A549 (cell line): Measurements from ENCODE around the gene TIMD4. TPM values are rescaled to one million over a fixed set of nuclear protein-coding genes. Genes with fewer than 3 reads are reported as not detected.
"Not testable (repeated sequence)": the region's sequence is repeated elsewhere in the genome, so short reads cannot be mapped to it uniquely, and the experiment has no call there.

Source experiments
- ATAC-seq, 2 experiments: fragments of 200-7000 bp in 1 of 2; fragments of >200 bp in 1 of 2; cut with Nextera tagmentation in 1 of 2; cut with Tn5 transposase in 1 of 2; 3 replicates each; pipeline versions ENCODE4 v1.8.0 to v1.9.1; 2018 to 2020; ENCODE audit warnings: mild to moderate bottlenecking in 1 of 2, moderate library complexity in 1 of 2
- CTCF ChIA-PET: fragments of 300-600 bp; sonication (Branson Sonifier 250); formaldehyde crosslinking; extraction: SDS; loops from one replicate; lab custom pipeline; 2021; ENCODE audit warnings: antibody characterized with exemption, inconsistent platforms; lab: Yijun Ruan, JAX
- POLR2A ChIA-PET: fragments of 350-600 bp; formaldehyde crosslinking; extraction: SDS; loops from one replicate; lab custom pipeline; 2021; ENCODE audit warnings: antibody characterized with exemption, inconsistent platforms; lab: Yijun Ruan, JAX
- DNase-seq, 2 experiments: peaks; one replicate each; pipeline versions ENCODE4 v3.0.0 to v3.0.0-alpha.2; 2011 to 2016; ENCODE audit warnings: low read depth in 1 of 2, low spot score in 1 of 2
- FAIRE-seq: peaks from 2 replicates; lab custom pipeline; 2011; peaks lifted over from hg19 to GRCh38; lab: Jason Lieb, UNC
- H3K27ac ChIP-seq, 2 experiments: fragments of >200 bp; sonication (Bioruptor Twin); formaldehyde crosslinking; 3 replicates each; pipeline ENCODE4 v1.5.1; 2016 to 2017
- H3K4me1 ChIP-seq: fragments of >200 bp; sonication (Bioruptor Twin); formaldehyde crosslinking; 3 replicates; pipeline ENCODE4 v1.6.1; 2016
- H3K4me2 ChIP-seq: fragments of >200 bp; sonication (Bioruptor Twin); formaldehyde crosslinking; 3 replicates; pipeline ENCODE4 v1.6.1; 2016
- H3K4me3 ChIP-seq: fragments of >200 bp; sonication (Bioruptor Twin); formaldehyde crosslinking; 3 replicates; pipeline ENCODE4 v1.5.1; 2016
- H3K9me3 ChIP-seq: fragments of >200 bp; sonication (Bioruptor Twin); formaldehyde crosslinking; 3 replicates; pipeline ENCODE4 v1.6.1; 2016
- ATOH8 ChIP-seq: fragments of 250-450 bp; sonication (Bioruptor Pico); IDR thresholded peaks from 2 replicates; pipeline ENCODE4 v1.5.0; 2020; ENCODE audit warnings: low read depth, mild to moderate bottlenecking, moderate library complexity
- BHLHE40 ChIP-seq: IDR thresholded peaks from 2 replicates; pipeline ENCODE4 v1.6.1; 2012; ENCODE audit warnings: low read depth, low read length, inconsistent platforms
- CHD2 ChIP-seq: fragments of 150-350 bp; IDR thresholded peaks from 2 replicates; pipeline ENCODE4 v1.6.1; 2014; ENCODE audit warnings: low read length; ENCODE audit not compliant: partially characterized antibody
- CHD4 ChIP-seq: fragments of 200-600 bp; sonication (generic); IDR thresholded peaks from 2 replicates; pipeline ENCODE4 v1.6.1; 2016; ENCODE audit warnings: antibody characterized with exemption, mild to moderate bottlenecking, borderline replicate concordance
- CTCF ChIP-seq: fragments of >200 bp; sonication (Bioruptor Twin); formaldehyde crosslinking; IDR thresholded peaks from 3 replicates; pipeline ENCODE4 v1.5.1; 2016
- E2F6 ChIP-seq: IDR thresholded peaks from 2 replicates; pipeline ENCODE4 v1.6.1; 2012; ENCODE audit warnings: low read depth, borderline replicate concordance
- EP300 ChIP-seq, 2 experiments: fragments of >200 bp; sonication (Bioruptor Twin); formaldehyde crosslinking; IDR thresholded peaks; 2 replicates in 1 of 2; 3 replicates in 1 of 2; pipeline ENCODE4 v1.6.1; 2016 to 2017
- FOSB ChIP-seq: fragments of 250-450 bp; sonication (Bioruptor Pico); IDR thresholded peaks from 2 replicates; pipeline ENCODE4 v1.5.0; 2020; ENCODE audit warnings: mild to moderate bottlenecking, moderate library complexity
- FOXS1 ChIP-seq: fragments of 250-450 bp; sonication (Bioruptor Pico); IDR thresholded peaks from 2 replicates; pipeline ENCODE4 v1.5.0; 2020; ENCODE audit warnings: mild to moderate bottlenecking, moderate library complexity
- HDAC2 ChIP-seq: fragments of 200-600 bp; sonication (generic); IDR thresholded peaks from 2 replicates; pipeline ENCODE4 v1.6.1; 2016
- HES2 ChIP-seq: fragments of >200 bp; sonication (Bioruptor Twin); formaldehyde crosslinking; IDR thresholded peaks from 2 replicates; pipeline ENCODE4 v1.6.1; 2016
- HEYL ChIP-seq: fragments of 250-450 bp; sonication (Bioruptor Pico); IDR thresholded peaks from 2 replicates; pipeline ENCODE4 v1.8.0; 2021; ENCODE audit warnings: mild to moderate bottlenecking, moderate library complexity
- HOXB13 ChIP-seq: fragments of 250-450 bp; sonication (Bioruptor Pico); IDR thresholded peaks from 2 replicates; pipeline ENCODE4 v1.5.0; 2020; ENCODE audit warnings: low read depth, mild to moderate bottlenecking, moderate library complexity
- HOXB5 ChIP-seq: fragments of 250-450 bp; sonication (Bioruptor Pico); IDR thresholded peaks from 2 replicates; pipeline ENCODE4 v1.5.0; 2020; ENCODE audit warnings: mild to moderate bottlenecking, moderate library complexity
- JUN ChIP-seq, 2 experiments: fragments of >200 bp; sonication (Bioruptor Twin); formaldehyde crosslinking; IDR thresholded peaks; 2 replicates in 1 of 2; 3 replicates in 1 of 2; pipeline ENCODE4 v1.6.1; 2016 to 2017
- JUNB ChIP-seq: fragments of >200 bp; sonication (Bioruptor Twin); formaldehyde crosslinking; IDR thresholded peaks from 2 replicates; pipeline ENCODE4 v1.6.1; 2016
- MAZ ChIP-seq: fragments of 150-350 bp; IDR thresholded peaks from 2 replicates; pipeline ENCODE4 v1.6.1; 2014; ENCODE audit warnings: antibody characterized with exemption, low read depth, low read length, borderline replicate concordance
- NPAS2 ChIP-seq: fragments of 250-450 bp; sonication (Bioruptor Pico); IDR thresholded peaks from 2 replicates; pipeline ENCODE4 v1.8.0; 2022; ENCODE audit warnings: mild to moderate bottlenecking, moderate library complexity, borderline replicate concordance
- NR3C1 ChIP-seq: fragments of >200 bp; sonication (Bioruptor Twin); formaldehyde crosslinking; IDR thresholded peaks from 3 replicates; pipeline ENCODE4 v1.6.1; 2017
- PBX3 ChIP-seq: IDR thresholded peaks from 2 replicates; pipeline ENCODE4 v1.6.1; 2012
- RARB ChIP-seq: fragments of 250-450 bp; sonication (Bioruptor Pico); IDR thresholded peaks from 2 replicates; pipeline ENCODE4 v1.8.0; 2021; ENCODE audit warnings: mild to moderate bottlenecking, moderate library complexity
- SMC3 ChIP-seq: fragments of >200 bp; sonication (Bioruptor Twin); formaldehyde crosslinking; IDR thresholded peaks from 3 replicates; pipeline ENCODE4 v1.6.1; 2018; ENCODE audit warnings: inconsistent platforms
- ZSCAN20 ChIP-seq: fragments of 250-450 bp; sonication (Bioruptor Pico); IDR thresholded peaks from 2 replicates; pipeline ENCODE4 v1.8.0; 2022; ENCODE audit warnings: mild to moderate bottlenecking, moderate library complexity
- WGBS: methylation state at CpG from one replicate; pipeline ENCODE4 v1.1.6; 2017; ENCODE audit errors: missing lambda C conversion rate; 5-methylcytosine and 5-hydroxymethylcytosine counted together
- polyA plus RNA-seq, 4 experiments: library from polyadenylated mRNA; depleted of rRNA in 3 of 4; stranded (reverse); fragments of >200 nt; fragmentation: RNase III in 1 of 4; extraction: RNeasy Plus Mini Kit Qiagen cat#74134 plus additional on column Dnase treatment in 1 of 4; gene quantifications; 2 replicates in 3 of 4; 3 replicates in 1 of 4; pipeline ENCODE4 v1.2.3, GENCODE V29; 2011 to 2017

TIMD4 gene
- polyA plus RNA-seq, 2 of the 4 experiments (the other 2 are of a cell fraction): 2.3 to 4.6 TPM

- no peak overlapping the region for H3K4me2 ChIP-seq
- H3K9me3 ChIP-seq: no peaks in the 10 kb centered on the region
- no peak overlapping the region for H3K27ac ChIP-seq
- TF ChIP-seq NPAS2 (no peak), PBX3 (no peak), CHD2 (no peak), MAZ (no peak)
- no peak for ATAC-seq
- H3K4me1 ChIP-seq: no peaks in the 10 kb centered on the region
- FAIRE-seq: no peak
- CTCF ChIA-PET: interaction anchor here (1.2 to 1.5 kb wide), 2 partner anchors 14 to 203 kb away, joined by 3 read pairs; no protein-coding TSS in a partner anchor
- POLR2A ChIA-PET: no interaction called here
- 84% methylated on average over 3 of the region's 3 CpGs for WGBS
- DNase-seq: no peak
- no peak overlapping the region for H3K4me3 ChIP-seq
Measured at GRCh38 chr5:156929366-156929948, 33.6 kb downstream of the TIMD4 start.

GRCh38 chr5:156927545-156927944 lies 35.5 kb downstream of the TIMD4 start:
- Histone ChIP-seq H3K4me3 (no peak overlapping the region), H3K27ac (no peak overlapping the region), H3K4me1 (no peaks in the 10 kb centered on the region), H3K9me3 (no peaks in the 10 kb centered on the region), H3K4me2 (no peak overlapping the region)
- TF ChIP-seq JUN (IDR thresholded peaks at IDR 0.05) (no peak), ATOH8 (CRISPR knock-in tag) (no peak), FOSB (CRISPR knock-in tag) (no peak), FOXS1 (CRISPR knock-in tag) (no peak), JUNB (no peak), BHLHE40 (no peak), HOXB13 (no peak), HEYL (CRISPR knock-in tag) (no peak), PBX3 (no peak), EP300 (IDR thresholded peaks at IDR 0.05) (no peak), ZSCAN20 (CRISPR knock-in tag) (no peak), HOXB5 (no peak), E2F6 (no peak), CHD4 (no peak), RARB (no peak), HES2 (no peak), HDAC2 (no peak), NR3C1 (no peak), CTCF (no peak), SMC3 (no peak)
- FAIRE-seq (no peak), DNase-seq (no peak), ATAC-seq (no peak)
- WGBS: 90% methylated on average over 1 of the region's 1 CpG
- ChIA-PET POLR2A (no interaction called here), CTCF (interaction anchor here (1.7 kb wide), 1 partner anchor 17 kb away, joined by 3 read pairs; no protein-coding TSS in a partner anchor)

GRCh38 chr5:156925767-156926166 lies 37.3 kb downstream of the TIMD4 start:
- DNase-seq, CTCF ChIA-PET, H3K4me1 ChIP-seq, H3K4me2 ChIP-seq, POLR2A ChIA-PET, ATAC-seq, H3K27ac ChIP-seq, H3K4me3 ChIP-seq, FAIRE-seq, H3K9me3 ChIP-seq: not testable (repeated sequence)
- 84% methylated on average over 4 of the region's 4 CpGs for WGBS
